ENCODE data around the gene P2RY11. TPM values are rescaled to one million over a fixed set of nuclear protein-coding genes. Genes with fewer than 3 reads are reported as not detected.

P2RY11 gene
- total RNA-seq, 1 experiment from 2014 or later: 43.1 TPM

GRCh38 chr19:10093295-10094186 is 18.0 kb upstream of the P2RY11 start:
- DNase-seq (ENCODE audit: unreplicated experiment): peak; percentile 25
- Mint-ChIP-seq H3K36me3 (ENCODE audit: insufficient read depth, unreplicated experiment) (peaks cover 26% of the 10 kb centered on the region), H3K4me3 (ENCODE audit: unreplicated experiment) (no peak overlapping the region), H3K9me3 (ENCODE audit: unreplicated experiment) (no peaks in the 10 kb centered on the region), H3K27me3 (ENCODE audit: insufficient read depth, unreplicated experiment) (no peaks in the 10 kb centered on the region), H3K27ac (ENCODE audit: low read depth, unreplicated experiment) (no peak overlapping the region), H3K4me1 (ENCODE audit: insufficient read depth, unreplicated experiment) (no peaks in the 10 kb centered on the region)
- no TSS peak for BruUV-seq (replicated peaks)
- ChIA-PET CTCF (interaction anchor here (0.6 kb wide), 1 partner anchor 8 kb away, joined by 5 read pairs; no protein-coding TSS in a partner anchor), POLR2A (no interaction called here)
- TF ChIP-seq CTCF (IDR thresholded peaks at IDR 0.05; ENCODE audit: unreplicated experiment): no peak
- intact Hi-C loops (cut with micrococcal nuclease): no loop called here

GRCh38 chr19:10095622-10095947 is 15.9 kb upstream of the P2RY11 start:
- Mint-ChIP-seq H3K36me3 (ENCODE audit: insufficient read depth, unreplicated experiment) (peaks cover 18% of the 10 kb centered on the region), H3K4me3 (ENCODE audit: unreplicated experiment) (peak overlapping the region; percentile 66), H3K27me3 (ENCODE audit: insufficient read depth, unreplicated experiment) (no peaks in the 10 kb centered on the region), H3K27ac (ENCODE audit: low read depth, unreplicated experiment) (no peak overlapping the region), H3K9me3 (ENCODE audit: unreplicated experiment) (no peaks in the 10 kb centered on the region), H3K4me1 (ENCODE audit: insufficient read depth, unreplicated experiment) (no peaks in the 10 kb centered on the region)
- DNase-seq (ENCODE audit: unreplicated experiment): no peak
- POLR2A ChIA-PET: interaction anchor here (0.7 to 2.6 kb wide), 8 partner anchors 10 to 1774 kb away, joined by 3 to 23 read pairs (median 4); partner anchors contain the start of genes NDUFA7, PPAN and RPS28
- intact Hi-C loops (cut with micrococcal nuclease): no loop called here
- BruUV-seq (replicated peaks): no TSS peak
- TF ChIP-seq CTCF (IDR thresholded peaks at IDR 0.05; ENCODE audit: unreplicated experiment): no peak
- CTCF ChIA-PET: interaction anchor here (0.9 to 1.4 kb wide), 3 partner anchors 21 to 323 kb away, joined by 3 to 4 read pairs (median 3); no protein-coding TSS in a partner anchor

GRCh38 chr19:10095948-10096614 is 15.4 kb upstream of the P2RY11 start:
- no peaks in the 10 kb centered on the region for H3K27me3 Mint-ChIP-seq (ENCODE audit: insufficient read depth, unreplicated experiment)
- TF ChIP-seq CTCF (IDR thresholded peaks at IDR 0.05; ENCODE audit: unreplicated experiment): no peak
- no TSS peak for BruUV-seq (replicated peaks)
- intact Hi-C loops (cut with micrococcal nuclease): no loop called here
- ChIA-PET CTCF (interaction anchor here (0.6 to 1.4 kb wide), 6 partner anchors 14 to 322 kb away, joined by 3 to 4 read pairs (median 3); no protein-coding TSS in a partner anchor), POLR2A (interaction anchor here (0.5 to 2.6 kb wide), 10 partner anchors 10 to 1775 kb away, joined by 3 to 23 read pairs (median 4); partner anchors contain the start of genes NDUFA7, PPAN and RPS28)
- H3K4me1 Mint-ChIP-seq (ENCODE audit: insufficient read depth, unreplicated experiment): no peaks in the 10 kb centered on the region
- H3K4me3 Mint-ChIP-seq (ENCODE audit: unreplicated experiment): peak overlapping the region; percentile 66
- H3K36me3 Mint-ChIP-seq (ENCODE audit: insufficient read depth, unreplicated experiment): peaks cover 14% of the 10 kb centered on the region
- H3K27ac Mint-ChIP-seq (ENCODE audit: low read depth, unreplicated experiment): no peak overlapping the region
- H3K9me3 Mint-ChIP-seq (ENCODE audit: unreplicated experiment): no peaks in the 10 kb centered on the region
- peak; percentile 87 for DNase-seq (ENCODE audit: unreplicated experiment)

GRCh38 chr19:10096615-10096963 is 14.9 kb upstream of the P2RY11 start:
- no TSS peak for BruUV-seq (replicated peaks)
- Mint-ChIP-seq H3K9me3 (ENCODE audit: unreplicated experiment) (no peaks in the 10 kb centered on the region), H3K27ac (ENCODE audit: low read depth, unreplicated experiment) (no peak overlapping the region), H3K4me3 (ENCODE audit: unreplicated experiment) (peak overlapping the region; percentile 66), H3K36me3 (ENCODE audit: insufficient read depth, unreplicated experiment) (peaks cover 14% of the 10 kb centered on the region), H3K27me3 (ENCODE audit: insufficient read depth, unreplicated experiment) (no peaks in the 10 kb centered on the region), H3K4me1 (ENCODE audit: insufficient read depth, unreplicated experiment) (no peaks in the 10 kb centered on the region)
- intact Hi-C loops (cut with micrococcal nuclease): no loop called here
- CTCF ChIA-PET: interaction anchor here (0.5 to 2.0 kb wide), 8 partner anchors 13 to 322 kb away, joined by 3 to 6 read pairs (median 3); no protein-coding TSS in a partner anchor
- no peak for DNase-seq (ENCODE audit: unreplicated experiment)
- no peak for TF ChIP-seq CTCF (IDR thresholded peaks at IDR 0.05; ENCODE audit: unreplicated experiment)
- POLR2A ChIA-PET: interaction anchor here (0.7 to 2.6 kb wide), 7 partner anchors 9 to 163 kb away, joined by 3 to 23 read pairs (median 4); partner anchors contain the start of gene PPAN
